ENCODE data around the gene MYO7B.
A peak's percentile ranks its signal among the peaks of the same experiment; 100 is the strongest.
"Not testable (repeated sequence)": the region's sequence is repeated elsewhere in the genome, so short reads cannot be mapped to it uniquely, and the experiment has no call there.

The MYO7B gene

GRCh38 chr2:127524198-127524834 is 11.2 kb upstream of the MYO7B start:
- DNase-seq: not testable (repeated sequence)

GRCh38 chr2:127525691-127526131 is 9.8 kb upstream of the MYO7B start:
- DNase-seq: no peak

GRCh38 chr2:127526132-127527000 is 9.1 kb upstream of the MYO7B start, which contains the start of gene IWS1:
Gene IWS1 (minus strand): TSS chr2:127526489. CDS start chr2:127526208, 281 bp downstream.
- peak; percentile 94 for DNase-seq

GRCh38 chr2:127527001-127527804 is 8.3 kb upstream of the MYO7B start:
- no peak for DNase-seq

- DNase-seq: no peak
Observed at GRCh38 chr2:127528487-127528886, 7.0 kb upstream of the MYO7B start.

- not testable (repeated sequence) for DNase-seq
Observed at GRCh38 chr2:127529416-127529815, 6.1 kb upstream of the MYO7B start.

GRCh38 chr2:127530245-127531140 is 5.0 kb upstream of the MYO7B start:
- no peak for DNase-seq

GRCh38 chr2:127531221-127531648 is 4.2 kb upstream of the MYO7B start:
- no peak for DNase-seq

- no peak for DNase-seq
Observed at GRCh38 chr2:127532296-127532695, 3.2 kb upstream of the MYO7B start.

- no peak for DNase-seq
Observed at GRCh38 chr2:127535918-127536317, 435 bp downstream of the MYO7B start.

GRCh38 chr2:127536707-127537541 is 1.4 kb downstream of the MYO7B start:
- no peak for DNase-seq

- DNase-seq: no peak
Observed at GRCh38 chr2:127537644-127538043, 2.2 kb downstream of the MYO7B start.

GRCh38 chr2:127541809-127542208 is 6.3 kb downstream of the MYO7B start:
- no peak for DNase-seq

GRCh38 chr2:127542231-127542630 is 6.7 kb downstream of the MYO7B start:
- no peak for DNase-seq

GRCh38 chr2:127543013-127543501 is 7.6 kb downstream of the MYO7B start:
- DNase-seq: not testable (repeated sequence)

- no peak for DNase-seq
Observed at GRCh38 chr2:127545189-127545588, 9.7 kb downstream of the MYO7B start.

- no peak for DNase-seq
Observed at GRCh38 chr2:127545796-127546195, 10.3 kb downstream of the MYO7B start.

GRCh38 chr2:127546797-127547196 is 11.3 kb downstream of the MYO7B start:
- no peak for DNase-seq

GRCh38 chr2:127551221-127551930 is 15.9 kb downstream of the MYO7B start:
- DNase-seq: no peak

GRCh38 chr2:127552336-127552735 is 16.9 kb downstream of the MYO7B start:
- no peak for DNase-seq

All from CD4-positive, alpha-beta T cell treated with Interleukin-10 for 1 hour (primary cell).